ENCODE data around the gene TMEM132D. TPM values are rescaled to one million over a fixed set of nuclear protein-coding genes. Genes with fewer than 3 reads are reported as not detected.

The TMEM132D gene
- total RNA-seq, result 10 to 100 TPM in 1 of 2 donors, 1 to 10 TPM in 1; 4.4 to 14.2 TPM
- polyA plus RNA-seq (2013, experiment 1 of 2), result 2.4 TPM
- polyA plus RNA-seq (2013, experiment 2 of 2), result 2.7 TPM
- long read RNA-seq, experiment 1, partial matches to known transcripts, result 0 of 1 reads
- long read RNA-seq, experiment 1, other reads (novel, unspliced or antisense), result 1 of 1 reads
- long read RNA-seq, experiment 2, partial matches to known transcripts, result 2 of 6 reads
- long read RNA-seq, experiment 2, other reads (novel, unspliced or antisense), result 4 of 6 reads
- long read RNA-seq, experiment 3, partial matches to known transcripts, result 7 of 22 reads
- long read RNA-seq, experiment 3, other reads (novel, unspliced or antisense), result 15 of 22 reads
- long read RNA-seq, experiment 4, partial matches to known transcripts, result 0 of 2 reads
- long read RNA-seq, experiment 4, other reads (novel, unspliced or antisense), result 2 of 2 reads

GRCh38 chr12:129903956-129904829 lies at the start of gene TMEM132D:
TSS of gene TMEM132D (minus strand) at chr12:129904025.
- WGBS, 2 experiments (ENCODE audit: insufficient coverage in 1 of 2, insufficient read length in 1 of 2), result 0 to 1% methylated on average over 26 to 77 of the region's 77 CpGs
- no peak within 1 kb of the TSS for H3K27ac ChIP-seq (ENCODE audit: low read depth, low read length)
- Mint-ChIP-seq H3K36me3 (ENCODE audit: low read depth) (peaks cover 4% of the 10 kb centered on the region), H3K4me3 (peak within 1 kb of the TSS; percentile 92), H3K27ac (peak within 1 kb of the TSS; percentile 76), H3K4me1 (peaks cover 20% of the 10 kb centered on the region), H3K9me3 (no peaks in the 10 kb centered on the region), H3K27me3 (ENCODE audit: insufficient read depth) (peaks cover 65% of the 10 kb centered on the region)
- H3K4me3 ChIP-seq (ENCODE audit: low read length), result peak within 1 kb of the TSS; percentile 84
- H3K27me3 ChIP-seq (ENCODE audit: control insufficient read depth, insufficient read depth, low read length, poor library complexity, severe bottlenecking), result peaks cover 83% of the 10 kb centered on the region
- no peaks in the 10 kb centered on the region for H3K36me3 ChIP-seq (ENCODE audit: control insufficient read depth, insufficient read depth, low read length)
- H3K9me3 ChIP-seq (ENCODE audit: control insufficient read depth, low read length), result no peaks in the 10 kb centered on the region
- peak; percentile 94 for DNase-seq
- TF ChIP-seq, protein P1, sequence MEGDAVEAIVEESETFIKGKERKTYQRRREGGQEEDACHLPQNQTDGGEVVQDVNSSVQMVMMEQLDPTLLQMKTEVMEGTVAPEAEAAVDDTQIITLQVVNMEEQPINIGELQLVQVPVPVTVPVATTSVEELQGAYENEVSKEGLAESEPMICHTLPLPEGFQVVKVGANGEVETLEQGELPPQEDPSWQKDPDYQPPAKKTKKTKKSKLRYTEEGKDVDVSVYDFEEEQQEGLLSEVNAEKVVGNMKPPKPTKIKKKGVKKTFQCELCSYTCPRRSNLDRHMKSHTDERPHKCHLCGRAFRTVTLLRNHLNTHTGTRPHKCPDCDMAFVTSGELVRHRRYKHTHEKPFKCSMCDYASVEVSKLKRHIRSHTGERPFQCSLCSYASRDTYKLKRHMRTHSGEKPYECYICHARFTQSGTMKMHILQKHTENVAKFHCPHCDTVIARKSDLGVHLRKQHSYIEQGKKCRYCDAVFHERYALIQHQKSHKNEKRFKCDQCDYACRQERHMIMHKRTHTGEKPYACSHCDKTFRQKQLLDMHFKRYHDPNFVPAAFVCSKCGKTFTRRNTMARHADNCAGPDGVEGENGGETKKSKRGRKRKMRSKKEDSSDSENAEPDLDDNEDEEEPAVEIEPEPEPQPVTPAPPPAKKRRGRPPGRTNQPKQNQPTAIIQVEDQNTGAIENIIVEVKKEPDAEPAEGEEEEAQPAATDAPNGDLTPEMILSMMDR (conservative IDR thresholded peaks at IDR 0.05), result peak; percentile 34
- H3K9ac ChIP-seq (ENCODE audit: extremely low read depth, low read length, poor library complexity, severe bottlenecking), result peak within 1 kb of the TSS; percentile 7
- no peaks in the 10 kb centered on the region for H3K4me1 ChIP-seq (ENCODE audit: control insufficient read depth, insufficient read depth, low read length)

GRCh38 chr12:129949651-129950050 lies 45.8 kb upstream of the TMEM132D start:
- Mint-ChIP-seq H3K4me1 (no peaks in the 10 kb centered on the region), H3K27ac (no peak overlapping the region), H3K36me3 (ENCODE audit: low read depth) (no peaks in the 10 kb centered on the region), H3K27me3 (ENCODE audit: insufficient read depth) (peaks cover 35% of the 10 kb centered on the region), H3K9me3 (peaks cover 6% of the 10 kb centered on the region), H3K4me3 (no peak overlapping the region)
- H3K4me1 ChIP-seq (ENCODE audit: control insufficient read depth, insufficient read depth, low read length), result no peaks in the 10 kb centered on the region
- TF ChIP-seq, protein P1 (conservative IDR thresholded peaks at IDR 0.05), result no peak
- no peak for DNase-seq
- H3K9me3 ChIP-seq (ENCODE audit: control insufficient read depth, low read length), result no peaks in the 10 kb centered on the region
- no peak overlapping the region for H3K4me3 ChIP-seq (ENCODE audit: low read length)
- WGBS, 2 experiments (ENCODE audit: insufficient coverage in 1 of 2, insufficient read length in 1 of 2), result 91 to 93% methylated on average over 13 to 16 of the region's 16 CpGs
- H3K9ac ChIP-seq (ENCODE audit: extremely low read depth, low read length, poor library complexity, severe bottlenecking), result no peak overlapping the region
- peaks cover 6% of the 10 kb centered on the region for H3K27me3 ChIP-seq (ENCODE audit: control insufficient read depth, insufficient read depth, low read length, poor library complexity, severe bottlenecking)
- no peaks in the 10 kb centered on the region for H3K36me3 ChIP-seq (ENCODE audit: control insufficient read depth, insufficient read depth, low read length)
- H3K27ac ChIP-seq (ENCODE audit: low read depth, low read length), result no peak overlapping the region

DNA sequence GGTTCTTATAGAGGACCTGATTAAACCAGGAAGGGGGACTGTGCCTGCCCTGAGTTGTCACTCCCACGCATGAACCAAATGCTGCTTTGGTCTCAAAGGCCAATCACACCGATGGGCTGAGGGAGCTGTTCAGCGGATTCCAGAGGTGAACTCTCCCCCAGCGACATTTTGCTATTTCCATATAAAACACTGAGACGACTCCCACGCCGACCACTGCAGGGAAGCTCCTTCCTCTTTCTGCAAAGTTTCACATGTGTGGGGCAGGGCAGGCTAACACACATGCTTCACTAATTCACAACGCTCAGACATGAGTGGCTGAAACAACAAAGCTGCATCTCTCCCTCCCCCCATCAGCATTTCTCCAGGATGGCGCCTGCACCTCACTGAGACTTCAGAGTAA lies 37.8 kb upstream of the TMEM132D start:
- no peak overlapping the region for H3K4me3 ChIP-seq (ENCODE audit: low read length)
- DNase-seq, result no peak
- H3K36me3 ChIP-seq (ENCODE audit: control insufficient read depth, insufficient read depth, low read length), result no peaks in the 10 kb centered on the region
- no peak overlapping the region for H3K27ac Mint-ChIP-seq
- H3K27ac ChIP-seq (ENCODE audit: low read depth, low read length), result no peak overlapping the region
- H3K9me3 Mint-ChIP-seq, result no peaks in the 10 kb centered on the region
- TF ChIP-seq, protein P1 (conservative IDR thresholded peaks at IDR 0.05), result no peak
- H3K4me3 Mint-ChIP-seq, result no peak overlapping the region
- peaks cover 45% of the 10 kb centered on the region for H3K27me3 Mint-ChIP-seq (ENCODE audit: insufficient read depth)
- no peaks in the 10 kb centered on the region for H3K9me3 ChIP-seq (ENCODE audit: control insufficient read depth, low read length)
- no peaks in the 10 kb centered on the region for H3K36me3 Mint-ChIP-seq (ENCODE audit: low read depth)
- no peaks in the 10 kb centered on the region for H3K4me1 Mint-ChIP-seq
- WGBS, 2 experiments (ENCODE audit: insufficient coverage in 1 of 2, insufficient read length in 1 of 2), result 81 to 83% methylated on average over 4 to 9 of the region's 9 CpGs
- no peaks in the 10 kb centered on the region for H3K27me3 ChIP-seq (ENCODE audit: control insufficient read depth, insufficient read depth, low read length, poor library complexity, severe bottlenecking)
- H3K4me1 ChIP-seq (ENCODE audit: control insufficient read depth, insufficient read depth, low read length), result no peaks in the 10 kb centered on the region
- H3K9ac ChIP-seq (ENCODE audit: extremely low read depth, low read length, poor library complexity, severe bottlenecking), result no peak overlapping the region
